Measurements from ENCODE around the gene TSPAN18.

TSPAN18 gene

GRCh38 chr11:44759743-44760476, 33.1 kb downstream of the TSPAN18 start:
- DNase-seq, result no peak

- no peak for DNase-seq
Measured at GRCh38 chr11:44760477-44760872, 33.7 kb downstream of the TSPAN18 start.

DNA sequence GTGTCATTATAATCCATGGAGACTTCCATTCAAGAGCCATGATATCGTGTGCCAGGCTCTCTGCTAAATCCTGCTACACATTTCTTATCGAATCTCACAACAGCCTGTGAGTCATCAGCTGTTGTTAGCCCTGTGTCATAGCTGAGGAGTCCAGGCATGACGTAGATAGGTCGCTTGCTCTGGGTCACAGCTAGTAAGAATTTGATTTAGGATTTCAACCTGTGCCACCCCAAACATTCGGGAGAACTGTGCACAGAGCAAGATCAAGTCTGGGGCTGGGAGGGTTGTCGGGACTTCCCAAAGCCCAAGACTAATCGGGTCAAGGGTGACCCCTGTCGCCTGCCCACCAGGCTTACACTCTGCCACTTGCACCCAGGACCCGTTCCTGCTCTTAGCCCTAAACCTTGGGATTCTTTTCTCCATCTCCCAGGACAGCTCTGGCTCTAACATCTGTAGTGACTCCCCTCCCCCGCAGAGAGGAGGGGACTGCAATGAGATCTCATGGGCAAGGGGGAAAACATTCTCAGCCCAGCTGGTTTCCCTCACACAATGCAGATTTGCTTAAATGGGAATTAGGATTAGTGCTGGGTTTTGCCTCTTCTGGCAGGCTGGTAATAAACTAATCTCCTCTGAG, 34.3 kb downstream of the TSPAN18 start:
- peak; percentile 58 for DNase-seq

DNA sequence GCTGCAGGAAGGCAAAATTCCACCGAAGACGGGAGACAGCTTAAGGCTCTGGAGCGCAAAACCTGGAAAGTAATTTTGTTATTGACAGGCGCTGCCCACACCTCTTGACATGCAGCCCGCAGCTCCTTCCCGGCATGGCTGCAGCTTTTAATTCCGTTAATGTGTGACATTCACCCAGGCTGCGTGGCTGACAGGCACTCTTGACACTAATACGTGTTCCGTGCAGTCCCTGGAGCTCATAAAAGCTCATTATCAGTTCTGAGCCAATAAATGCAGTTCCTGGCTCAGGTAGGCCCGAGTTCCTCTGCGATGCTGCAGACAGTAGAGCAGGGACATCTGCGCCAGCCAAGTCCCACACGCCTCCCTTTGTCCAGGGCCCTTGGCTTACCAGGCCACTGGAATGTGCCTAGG, 34.8 kb downstream of the TSPAN18 start:
- DNase-seq, result peak; percentile 64

- DNase-seq, result no peak
Measured at GRCh38 chr11:44763121-44763820, 36.5 kb downstream of the TSPAN18 start.

DNA sequence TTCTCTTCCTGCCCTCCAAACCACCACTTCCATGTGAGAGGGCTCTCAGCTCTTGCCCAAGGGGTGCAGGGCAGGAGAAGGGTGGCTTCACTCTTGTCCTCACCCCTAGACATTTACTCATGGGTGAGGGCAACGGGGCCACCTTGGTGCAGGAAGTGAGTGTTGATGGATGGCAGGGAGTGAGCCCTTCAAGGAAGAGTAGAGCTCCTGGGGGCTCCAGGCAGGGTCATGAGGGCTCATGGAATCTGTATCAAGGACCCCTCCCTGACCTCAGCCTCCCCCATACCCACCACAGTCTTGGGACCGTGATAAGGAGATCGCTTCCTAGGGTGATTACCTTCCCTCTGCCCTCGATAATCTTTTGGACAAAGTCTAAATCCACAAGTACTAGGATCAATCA, 37.8 kb downstream of the TSPAN18 start:
- DNase-seq, result no peak

DNA sequence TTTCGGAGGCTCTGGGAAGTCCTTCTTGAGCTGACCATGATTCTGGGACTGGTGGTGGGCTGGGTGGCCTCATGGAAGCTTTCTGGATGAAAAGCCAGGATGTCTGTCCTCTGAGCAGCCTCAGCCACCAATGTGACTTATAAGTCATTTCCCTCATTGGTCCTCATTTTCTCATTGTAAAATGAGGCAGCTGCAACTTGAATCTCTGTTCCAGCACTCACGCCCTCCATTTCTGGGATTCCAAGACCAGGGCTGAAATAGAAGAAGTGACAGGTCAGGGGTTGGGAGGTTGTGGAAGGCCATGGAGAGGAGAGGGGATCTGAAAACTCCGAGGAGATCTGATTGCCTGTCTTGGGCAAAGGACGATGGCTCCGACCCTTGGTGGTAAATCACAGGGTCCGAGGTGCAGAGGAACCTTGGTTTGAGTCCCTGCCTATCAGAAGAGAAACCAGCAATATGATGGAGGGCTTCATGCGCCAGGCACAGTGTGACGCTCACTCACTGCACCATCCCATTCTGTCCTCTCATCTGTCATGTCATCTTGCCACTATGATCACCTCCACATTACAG, 38.3 kb downstream of the TSPAN18 start:
- DNase-seq, result no peak

DNA sequence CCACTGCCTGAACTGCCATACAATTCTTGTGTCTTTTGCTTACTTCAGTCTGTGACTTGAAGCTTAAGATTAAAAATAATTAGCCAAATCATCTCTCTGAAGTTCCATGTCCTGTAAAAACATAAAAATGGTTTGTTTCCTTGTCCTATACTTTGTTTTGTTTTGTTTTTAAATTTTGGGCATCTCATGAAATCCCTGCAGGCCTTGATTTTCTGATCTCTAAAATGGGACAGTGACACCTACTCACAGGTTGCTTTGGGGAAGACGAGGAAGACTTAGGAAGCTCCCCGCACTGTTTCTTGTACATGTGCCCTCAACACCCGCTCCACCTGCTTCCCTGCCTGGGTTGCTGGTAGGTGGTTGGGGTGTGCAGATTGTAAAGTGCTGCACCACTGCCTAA, 38.9 kb downstream of the TSPAN18 start:
- DNase-seq, result no peak

- no peak for DNase-seq
Measured at GRCh38 chr11:44766112-44766971, 39.6 kb downstream of the TSPAN18 start.

GRCh38 chr11:44766972-44767278, 40.2 kb downstream of the TSPAN18 start:
- DNase-seq, result no peak

GRCh38 chr11:44767421-44767820, 40.7 kb downstream of the TSPAN18 start:
- DNase-seq, result no peak

DNA sequence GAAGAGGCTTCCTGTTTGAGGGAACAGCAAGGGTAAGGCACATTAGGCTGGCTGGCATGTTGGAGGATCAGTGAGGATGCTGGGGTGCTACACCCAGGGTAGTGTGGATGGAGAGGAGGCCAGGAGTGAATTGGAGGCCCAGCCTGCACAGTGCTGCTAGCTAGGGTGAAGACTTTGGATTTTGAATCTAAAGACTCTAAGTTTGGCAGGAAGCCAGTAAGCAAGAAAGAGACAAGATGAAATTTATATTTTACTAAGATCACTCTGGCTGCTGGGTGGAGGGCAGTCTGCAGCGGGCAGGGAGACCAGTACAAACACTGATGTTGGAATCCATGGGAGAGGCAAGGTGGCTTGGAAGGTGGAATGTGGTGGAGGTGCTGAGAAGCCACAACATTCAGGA, 43.6 kb downstream of the TSPAN18 start:
- DNase-seq, result no peak

- no peak for DNase-seq
Measured at GRCh38 chr11:44771252-44771734, 44.5 kb downstream of the TSPAN18 start.

DNA sequence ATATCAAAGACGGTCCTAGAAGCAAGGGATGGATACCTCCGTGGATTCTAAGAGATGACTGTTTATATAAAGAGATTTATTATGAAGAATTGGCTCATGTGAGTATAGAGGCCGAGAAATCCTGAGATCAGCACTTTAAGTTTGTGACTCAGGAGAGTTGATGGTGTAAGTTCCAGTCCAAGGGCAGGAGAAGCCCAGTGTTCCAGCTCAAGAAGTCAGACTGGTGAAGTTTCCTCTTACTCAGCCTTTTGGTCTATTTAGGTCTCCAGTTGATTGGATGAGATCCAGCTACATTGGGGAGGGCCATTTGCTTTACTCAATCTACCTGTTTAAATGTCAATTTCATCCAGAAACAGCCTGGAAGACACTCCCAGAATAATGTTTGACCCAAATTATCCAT, 45.1 kb downstream of the TSPAN18 start:
- no peak for DNase-seq

- no peak for DNase-seq
Measured at GRCh38 chr11:44773351-44773965, 46.7 kb downstream of the TSPAN18 start.

GRCh38 chr11:44774108-44774507, 47.3 kb downstream of the TSPAN18 start:
- DNase-seq, result no peak

DNA sequence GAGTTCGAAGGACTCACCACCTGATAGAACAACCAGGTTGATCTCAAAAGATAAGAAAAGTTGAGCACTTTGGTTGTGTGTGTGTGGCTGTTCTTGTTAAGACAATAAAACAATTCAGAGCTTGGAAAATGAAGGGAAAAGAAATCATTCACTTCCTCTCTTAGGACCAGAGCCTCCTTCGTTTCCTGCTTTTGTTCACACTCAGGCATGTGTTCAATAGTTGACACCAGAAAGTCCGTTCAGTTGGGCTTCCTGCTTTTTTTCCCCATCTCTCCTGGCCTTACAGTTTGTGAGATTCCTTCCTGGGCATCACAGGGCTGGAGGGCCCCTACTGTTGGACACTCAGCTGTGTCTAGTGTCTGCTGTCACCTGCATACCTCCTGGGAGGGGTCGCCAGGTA, 48.0 kb downstream of the TSPAN18 start:
- no peak for DNase-seq

- DNase-seq, result no peak
Measured at GRCh38 chr11:44775366-44775984, 48.7 kb downstream of the TSPAN18 start.

DNA sequence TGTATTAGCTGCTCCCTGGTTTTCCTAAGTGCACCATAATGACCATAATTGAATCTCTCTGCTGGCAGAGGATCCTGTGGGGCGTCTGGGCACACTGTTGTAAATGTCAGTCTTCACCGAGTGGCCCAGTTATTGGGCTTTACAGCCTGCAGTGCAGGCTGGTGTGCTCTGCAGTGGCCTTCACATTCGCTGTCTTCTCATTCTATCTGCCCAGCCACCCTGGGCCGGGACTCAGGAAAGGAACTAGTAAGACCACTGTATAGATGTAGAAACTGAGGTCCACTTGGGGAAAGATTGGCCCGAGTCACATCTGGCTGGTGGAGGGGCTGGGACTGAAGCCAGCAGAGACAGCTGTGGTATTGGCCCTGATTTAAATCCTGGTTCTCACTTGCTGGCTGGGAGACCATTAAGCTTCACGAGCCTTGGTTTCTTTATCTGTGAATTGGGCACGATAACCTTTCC, 49.3 kb downstream of the TSPAN18 start:
- DNase-seq, result no peak

DNA sequence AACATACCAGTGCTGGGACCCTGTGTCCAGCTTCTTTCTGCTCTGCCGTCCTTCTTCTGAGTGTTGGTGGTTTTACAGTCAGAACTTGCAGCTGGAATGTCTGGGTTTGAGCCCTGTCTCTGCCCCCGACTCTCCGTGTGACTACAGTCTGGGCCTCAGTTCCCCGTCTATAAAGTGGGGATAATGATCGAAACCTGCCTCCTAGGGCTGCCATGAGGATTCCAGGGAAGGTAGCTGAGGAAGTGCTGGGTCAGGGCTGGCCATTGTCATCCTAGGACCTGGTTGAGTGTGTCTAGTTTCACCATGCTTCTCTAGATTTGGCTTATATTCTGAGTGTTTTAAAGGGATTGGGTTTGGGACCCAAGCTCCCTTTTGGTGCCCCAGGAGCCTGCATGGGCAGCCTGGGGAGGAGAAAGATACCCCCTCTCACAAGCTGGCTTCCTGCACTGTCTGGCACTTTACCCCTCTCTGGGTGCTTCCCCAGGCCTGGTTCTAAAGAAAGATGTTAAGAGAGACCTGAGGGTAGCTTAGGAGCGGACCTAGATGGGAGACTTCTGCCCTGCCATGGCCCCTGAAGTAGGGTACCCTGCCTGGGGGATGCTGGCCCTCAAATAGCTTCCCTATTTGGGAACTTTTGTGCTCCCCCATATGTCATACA, 49.9 kb downstream of the TSPAN18 start:
- DNase-seq, result no peak
